ENCODE measurements around the gene TOP1. TPM values are rescaled to one million over a fixed set of nuclear protein-coding genes. Genes with fewer than 3 reads are reported as not detected.

TOP1 gene
- total and polyA plus RNA-seq, 2 of the 4 experiments (the other 2 are of a cell fraction), result 14.0 to 21.5 TPM

DNA sequence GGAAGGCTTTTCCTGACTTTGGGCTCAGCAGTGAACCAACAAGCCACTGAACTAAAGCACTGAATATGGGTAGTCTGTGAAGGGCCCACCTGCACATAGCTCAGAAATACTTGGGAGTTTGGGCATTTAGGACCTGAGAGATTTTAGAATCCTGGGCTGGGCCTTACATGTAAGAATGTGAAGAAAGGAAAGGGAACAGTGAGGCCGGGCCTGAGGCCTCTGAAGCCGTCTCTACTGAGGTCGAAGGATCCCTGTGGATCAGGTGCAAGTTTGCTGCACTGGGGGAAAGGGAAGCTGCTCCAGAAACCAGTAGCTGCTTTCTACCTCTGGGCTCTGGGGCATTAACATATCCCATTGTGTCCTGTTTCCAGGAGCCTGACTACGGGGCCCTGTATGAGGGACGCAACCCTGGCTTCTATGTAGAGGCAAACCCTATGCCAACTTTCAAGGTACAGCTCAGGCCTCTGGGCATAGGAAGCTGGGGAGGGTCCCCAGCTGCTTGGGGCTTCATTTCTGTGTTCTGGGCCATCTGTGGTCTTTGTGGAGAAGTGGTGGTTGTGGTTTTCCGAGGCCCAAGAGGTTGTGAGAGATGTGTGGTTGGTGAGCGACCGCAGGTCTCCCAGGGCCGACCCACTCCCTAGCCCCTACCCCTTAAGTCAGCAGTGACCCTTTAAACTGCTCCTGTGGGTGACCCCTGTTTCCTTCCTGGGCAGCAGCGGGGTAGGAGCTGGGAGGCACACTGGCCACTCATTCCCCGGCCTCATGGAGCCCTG is 139.0 kb downstream of the TOP1 start:
- in situ Hi-C loops (cut with MboI; ENCODE audit: low sequenced_read_pairs), result loop anchor here (25.0 kb wide), 1 partner anchor 445 kb away; the partner anchor contains the start of gene CHD6
- ChIA-PET CTCF (no interaction called here), POLR2A (ENCODE audit: unreplicated experiment) (no interaction called here)
- no peak overlapping the region for H4K8ac ChIP-seq (ENCODE audit: low read depth in 2 of 2, low read length in 2 of 2)
- H3K14ac ChIP-seq (replicated peaks; ENCODE audit: low read depth, low read length), result no peak overlapping the region
- DNase-seq, result no peak
- H2BK5ac ChIP-seq (ENCODE audit: low read depth, low read length, poor library complexity, severe bottlenecking), result no peak overlapping the region
- H4K20me1 ChIP-seq (ENCODE audit: insufficient read depth, low read length), result peaks cover 27% of the 10 kb centered on the region
- no peak overlapping the region for H2AFZ ChIP-seq (replicated peaks; ENCODE audit: low read length, poor library complexity)
- H3K4ac ChIP-seq (ENCODE audit: low read depth, low read length), result no peak overlapping the region
- H2AK9ac ChIP-seq (replicated peaks; ENCODE audit: low read depth, low read length, poor library complexity), result no peak overlapping the region
- dilution Hi-C loops (cut with HindIII; ENCODE audit: low sequenced_read_pairs, unreplicated experiment), result no loop called here
- H2AK5ac ChIP-seq (ENCODE audit: low read depth, low read length), result no peak overlapping the region
- WGBS, 2 experiments (ENCODE audit: extremely low coverage in 2 of 2, insufficient read length in 1 of 2), result 90% methylated on average over 3 of the region's 11 CpGs; no CpG with 5 or more reads in 1 of the 2 experiments
- no peak overlapping the region for H4K5ac ChIP-seq (ENCODE audit: low read depth, low read length)
- no peaks in the 10 kb centered on the region for H3K9me3 ChIP-seq (ENCODE audit: control insufficient read depth, insufficient read depth, low read length)
- no peak overlapping the region for H3K27ac ChIP-seq (ENCODE audit: insufficient read depth, low read length)
- no peak overlapping the region for H3K9ac ChIP-seq (ENCODE audit: low read depth, low read length)
- H3K18ac ChIP-seq (ENCODE audit: low read depth, low read length), result no peak overlapping the region
- H3K36me3 ChIP-seq (ENCODE audit: control insufficient read depth, insufficient read depth, low read length), result peaks cover 97% of the 10 kb centered on the region
- H3K4me1 ChIP-seq (ENCODE audit: control insufficient read depth, insufficient read depth, low read length), result peaks cover 5% of the 10 kb centered on the region
- intact Hi-C loops (cut with micrococcal nuclease), result no loop called here
- H3K79me1 ChIP-seq (ENCODE audit: low read depth in 1 of 2, low read length in 2 of 2), result peaks cover 7 to 54% of the 10 kb centered on the region in 2 experiments
- TF ChIP-seq RFX5 (IDR thresholded peaks at IDR 0.05; ENCODE audit: low read depth, low read length) (no peak), RCOR1 (IDR thresholded peaks at IDR 0.05; ENCODE audit: insufficient replicate concordance, low read length) (no peak), NFE2L2 (IDR thresholded peaks at IDR 0.05; ENCODE audit: low read depth, low read length) (no peak), MAFK (IDR thresholded peaks at IDR 0.05; ENCODE audit: low read depth, low read length) (no peak), CHD1 (IDR thresholded peaks at IDR 0.05; ENCODE audit: low read depth, low read length) (no peak), MXI1 (IDR thresholded peaks at IDR 0.05; ENCODE audit: borderline replicate concordance, low read depth, low read length) (no peak), POLR2A (IDR thresholded peaks at IDR 0.05; ENCODE audit: low read depth, low read length) (no peak), CEBPB (IDR thresholded peaks at IDR 0.05; ENCODE audit: low read depth, low read length) (no peak), BHLHE40 (IDR thresholded peaks at IDR 0.05; ENCODE audit: low read depth, low read length) (no peak), RAD21 (IDR thresholded peaks at IDR 0.05; ENCODE audit: low read length) (no peak)
- TF ChIP-seq, protein P1, sequence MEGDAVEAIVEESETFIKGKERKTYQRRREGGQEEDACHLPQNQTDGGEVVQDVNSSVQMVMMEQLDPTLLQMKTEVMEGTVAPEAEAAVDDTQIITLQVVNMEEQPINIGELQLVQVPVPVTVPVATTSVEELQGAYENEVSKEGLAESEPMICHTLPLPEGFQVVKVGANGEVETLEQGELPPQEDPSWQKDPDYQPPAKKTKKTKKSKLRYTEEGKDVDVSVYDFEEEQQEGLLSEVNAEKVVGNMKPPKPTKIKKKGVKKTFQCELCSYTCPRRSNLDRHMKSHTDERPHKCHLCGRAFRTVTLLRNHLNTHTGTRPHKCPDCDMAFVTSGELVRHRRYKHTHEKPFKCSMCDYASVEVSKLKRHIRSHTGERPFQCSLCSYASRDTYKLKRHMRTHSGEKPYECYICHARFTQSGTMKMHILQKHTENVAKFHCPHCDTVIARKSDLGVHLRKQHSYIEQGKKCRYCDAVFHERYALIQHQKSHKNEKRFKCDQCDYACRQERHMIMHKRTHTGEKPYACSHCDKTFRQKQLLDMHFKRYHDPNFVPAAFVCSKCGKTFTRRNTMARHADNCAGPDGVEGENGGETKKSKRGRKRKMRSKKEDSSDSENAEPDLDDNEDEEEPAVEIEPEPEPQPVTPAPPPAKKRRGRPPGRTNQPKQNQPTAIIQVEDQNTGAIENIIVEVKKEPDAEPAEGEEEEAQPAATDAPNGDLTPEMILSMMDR (conservative IDR thresholded peaks at IDR 0.05; ENCODE audit: low read depth, low read length), result no peak
- H3K23ac ChIP-seq (ENCODE audit: low read depth, low read length), result no peak overlapping the region
- H3K4me3 ChIP-seq (ENCODE audit: insufficient read depth, low read depth, low read length), result no peak overlapping the region
- no peak overlapping the region for H2BK120ac ChIP-seq (ENCODE audit: low read depth, low read length)
- H3K27me3 ChIP-seq (ENCODE audit: control insufficient read depth, insufficient read depth, low read length), result no peaks in the 10 kb centered on the region
- peaks cover 8% of the 10 kb centered on the region for H3K9me1 ChIP-seq (ENCODE audit: insufficient read depth, low read length)
- H2BK20ac ChIP-seq (ENCODE audit: low read depth, low read length), result no peak overlapping the region
- BruUV-seq (replicated peaks), result no TSS peak
- H3K4me2 ChIP-seq (ENCODE audit: low read depth, low read length), result no peak overlapping the region
- ATAC-seq (ENCODE audit: low read depth), result no peak
- no peak overlapping the region for H4K91ac ChIP-seq (ENCODE audit: insufficient read depth, low read depth, low read length)
- H2BK15ac ChIP-seq (ENCODE audit: low read depth, low read length), result no peak overlapping the region
- H3K56ac ChIP-seq (ENCODE audit: extremely low read depth, insufficient read depth, low read length), result no peak overlapping the region
